ENCODE data around the gene ERCC4. TPM values are rescaled to one million over a fixed set of nuclear protein-coding genes. Genes with fewer than 3 reads are reported as not detected.

Gene ERCC4
- total and polyA plus RNA-seq, 9 donors = 2.8 to 21.4 (median 14.0) TPM

DNA sequence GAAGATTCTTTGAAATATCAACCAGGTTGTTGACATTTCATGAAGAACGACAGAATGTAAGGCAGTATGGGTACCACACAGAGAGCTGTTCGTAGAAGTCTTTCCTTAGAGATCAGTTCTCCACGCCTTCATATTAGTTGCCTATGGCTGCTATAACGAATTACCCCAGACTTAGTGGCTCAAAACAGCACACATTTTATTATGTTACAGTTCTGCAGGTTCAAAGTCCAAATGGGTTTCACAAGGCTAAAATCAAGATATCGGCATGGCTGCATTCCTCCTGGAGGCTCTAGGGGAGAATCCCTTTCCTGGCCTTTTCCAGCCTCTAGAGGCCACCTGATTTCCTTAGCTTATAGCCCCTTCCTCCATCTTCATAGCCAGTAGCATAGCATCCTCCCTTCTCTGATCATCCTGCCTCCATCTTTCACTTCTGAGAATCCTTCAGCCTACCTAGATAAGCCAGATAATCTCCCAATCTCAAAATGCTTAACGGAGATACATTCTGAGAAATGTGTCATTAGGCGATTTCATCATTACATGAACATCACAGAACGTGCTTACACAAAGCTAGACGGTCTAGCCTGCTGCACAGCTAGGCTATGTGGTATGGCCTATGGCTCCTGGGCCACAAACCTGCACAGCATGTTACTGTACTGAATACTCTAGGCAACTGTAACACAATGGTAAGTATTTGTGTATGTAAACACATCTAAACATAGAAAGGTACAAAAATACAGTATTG is 26.0 kb downstream of the ERCC4 start:
- Histone ChIP-seq H3K27me3 (no peaks in the 10 kb centered on the region), H3K9me3 (no peaks in the 10 kb centered on the region), H3K4me1 (ENCODE audit: insufficient read depth) (no peaks in the 10 kb centered on the region), H3K36me3 (no peaks in the 10 kb centered on the region), H3K27ac (no peak overlapping the region), H3K4me3 (no peak overlapping the region)
- DNase-seq = no peak
- 88 to 95% (median 89%) methylated on average over 9 of the region's 9 CpGs for WGBS, 3 donors
- TF ChIP-seq EP300 (IDR thresholded peaks at IDR 0.05) (no peak), CTCF (IDR thresholded peaks at IDR 0.05) (no peak), POLR2A (IDR thresholded peaks at IDR 0.05) (no peak)
- intact Hi-C loops (cut with DNase I) = no loop called here

- intact Hi-C loops (cut with DNase I) = no loop called here
- Histone ChIP-seq H3K27ac (no peak overlapping the region), H3K4me3 (no peak overlapping the region), H3K9me3 (no peaks in the 10 kb centered on the region), H3K27me3 (no peaks in the 10 kb centered on the region), H3K4me1 (ENCODE audit: insufficient read depth) (peaks cover 2% of the 10 kb centered on the region), H3K36me3 (no peaks in the 10 kb centered on the region)
- TF ChIP-seq POLR2A (IDR thresholded peaks at IDR 0.05) (no peak), CTCF (IDR thresholded peaks at IDR 0.05) (no peak), EP300 (IDR thresholded peaks at IDR 0.05) (no peak)
- DNase-seq = no peak
- 90 to 95% (median 92%) methylated on average over 9 of the region's 9 CpGs for WGBS, 3 donors
Observed at GRCh38 chr16:13948086-13948485, 28.1 kb downstream of the ERCC4 start.

- no peak for TF ChIP-seq EP300 (IDR thresholded peaks at IDR 0.05)
- Histone ChIP-seq H3K9me3 (no peaks in the 10 kb centered on the region), H3K4me1 (ENCODE audit: insufficient read depth) (peaks cover 2% of the 10 kb centered on the region), H3K4me3 (no peak overlapping the region), H3K36me3 (no peaks in the 10 kb centered on the region), H3K27me3 (no peaks in the 10 kb centered on the region), H3K27ac (no peak overlapping the region)
- DNase-seq = no peak
- WGBS, 3 donors = 72 to 81% (median 79%) methylated on average over 5 of the region's 5 CpGs
- intact Hi-C loops (cut with DNase I) = no loop called here
Observed at GRCh38 chr16:13950821-13951547, 31.0 kb downstream of the ERCC4 start.

DNA sequence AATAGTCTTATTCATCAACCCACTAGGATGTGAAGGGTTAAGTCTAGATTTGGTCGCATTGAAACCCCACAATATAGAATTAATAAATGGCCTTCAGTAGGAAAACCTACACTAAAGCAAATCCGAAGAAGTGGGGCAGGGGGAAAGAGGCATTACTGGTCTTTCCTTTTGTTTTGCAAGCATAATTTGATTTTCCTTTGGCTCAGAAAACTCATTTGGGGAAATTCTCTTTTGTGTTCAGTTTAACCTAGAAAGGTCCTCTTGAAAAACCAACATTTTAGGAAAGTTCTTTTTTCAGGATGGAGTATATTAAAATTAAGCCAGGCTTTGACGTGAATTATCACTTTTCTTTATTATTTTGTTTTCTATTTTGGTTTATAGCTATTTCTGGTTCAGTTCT is 31.7 kb downstream of the ERCC4 start:
- intact Hi-C loops (cut with DNase I) = no loop called here
- 16 to 22% (median 19%) methylated on average over 3 of the region's 3 CpGs for WGBS, 3 donors

More for the DNA sequence above, 31.7 kb downstream of the ERCC4 start:
- H3K9me3 ChIP-seq = no peaks in the 10 kb centered on the region
- H3K27ac ChIP-seq = no peak overlapping the region
- no peak for DNase-seq
- no peak overlapping the region for H3K4me3 ChIP-seq
- no peaks in the 10 kb centered on the region for H3K36me3 ChIP-seq
- TF ChIP-seq POLR2A (IDR thresholded peaks at IDR 0.05) = no peak
- TF ChIP-seq EP300 (IDR thresholded peaks at IDR 0.05) = no peak
- no peak for TF ChIP-seq CTCF (IDR thresholded peaks at IDR 0.05)
- H3K27me3 ChIP-seq = no peaks in the 10 kb centered on the region
- H3K4me1 ChIP-seq (ENCODE audit: insufficient read depth) = peaks cover 5% of the 10 kb centered on the region

Data from ovary (tissue), 9 donors.